Osteoblast (primary cell): ENCODE results near the gene MCF2L. TPM values are rescaled to one million over a fixed set of nuclear protein-coding genes. Genes with fewer than 3 reads are reported as not detected.
A peak's percentile ranks its signal among the peaks of the same experiment; 100 is the strongest.

Source experiments
- DNase-seq: peaks from one replicate; pipeline ENCODE4 v3.0.0; 2011; ENCODE audit warnings: low spot score, mixed read lengths; ENCODE audit not compliant: insufficient read length; ENCODE audit errors: missing footprints
- H2AFZ ChIP-seq: 2 replicates; pipeline ENCODE4 v1.6.0; 2011; ENCODE audit warnings: mild to moderate bottlenecking, low read length
- H3K27ac ChIP-seq: 2 replicates; pipeline ENCODE4 v1.5.1; 2011; ENCODE audit warnings: mild to moderate bottlenecking, low read depth, low read length, moderate library complexity
- H3K27me3 ChIP-seq: 2 replicates; pipeline ENCODE4 v1.6.0; 2012; ENCODE audit warnings: mild to moderate bottlenecking, control low read depth, inconsistent platforms, low read length, moderate library complexity; ENCODE audit not compliant: insufficient read depth
- H3K36me3 ChIP-seq: 2 replicates; pipeline ENCODE4 v1.5.1; 2011; ENCODE audit warnings: mild to moderate bottlenecking, low read length, control low read depth, moderate library complexity; ENCODE audit not compliant: insufficient read depth
- H3K4me1 ChIP-seq: 2 replicates; pipeline ENCODE4 v1.5.1; 2011; ENCODE audit warnings: mild to moderate bottlenecking, low read length, control low read depth, moderate library complexity; ENCODE audit not compliant: insufficient read depth
- H3K4me2 ChIP-seq: 2 replicates; pipeline ENCODE4 v1.6.0; 2011; ENCODE audit warnings: mild to moderate bottlenecking, low read length; ENCODE audit not compliant: insufficient read depth
- H3K4me3 ChIP-seq: fragments of 200-600 bp; sonication (generic); 3 replicates; pipeline ENCODE4 v1.5.1; 2012; ENCODE audit warnings: mild to moderate bottlenecking, low read length, inconsistent platforms; ENCODE audit not compliant: insufficient read depth
- H3K79me2 ChIP-seq: 2 replicates; pipeline ENCODE4 v1.6.0; 2012; ENCODE audit warnings: mild to moderate bottlenecking, low read length, control low read depth, inconsistent platforms; ENCODE audit not compliant: insufficient read depth
- H3K9me3 ChIP-seq: 2 replicates; pipeline ENCODE4 v1.5.1; 2011; ENCODE audit warnings: low read depth, low read length, control low read depth
- H4K20me1 ChIP-seq: 2 replicates; pipeline ENCODE4 v1.6.0; 2012; ENCODE audit warnings: mild to moderate bottlenecking, low read length, control low read depth; ENCODE audit not compliant: insufficient read depth
- total RNA-seq: library from RNA; depleted of rRNA; stranded (reverse); fragments of >200 nt; gene quantifications from 2 replicates; pipeline ENCODE4 v1.2.3, GENCODE V29; 2012
- TF ChIP-seq, protein P1 (sequence below): IDR thresholded peaks from 2 replicates; pipeline ENCODE4 v1.5.1; 2011; ENCODE audit warnings: mild to moderate bottlenecking, low read depth, low read length, moderate library complexity; ENCODE audit errors: extremely low read depth

The MCF2L gene
- total RNA-seq, 1 donor: 6.5 TPM

DNA sequence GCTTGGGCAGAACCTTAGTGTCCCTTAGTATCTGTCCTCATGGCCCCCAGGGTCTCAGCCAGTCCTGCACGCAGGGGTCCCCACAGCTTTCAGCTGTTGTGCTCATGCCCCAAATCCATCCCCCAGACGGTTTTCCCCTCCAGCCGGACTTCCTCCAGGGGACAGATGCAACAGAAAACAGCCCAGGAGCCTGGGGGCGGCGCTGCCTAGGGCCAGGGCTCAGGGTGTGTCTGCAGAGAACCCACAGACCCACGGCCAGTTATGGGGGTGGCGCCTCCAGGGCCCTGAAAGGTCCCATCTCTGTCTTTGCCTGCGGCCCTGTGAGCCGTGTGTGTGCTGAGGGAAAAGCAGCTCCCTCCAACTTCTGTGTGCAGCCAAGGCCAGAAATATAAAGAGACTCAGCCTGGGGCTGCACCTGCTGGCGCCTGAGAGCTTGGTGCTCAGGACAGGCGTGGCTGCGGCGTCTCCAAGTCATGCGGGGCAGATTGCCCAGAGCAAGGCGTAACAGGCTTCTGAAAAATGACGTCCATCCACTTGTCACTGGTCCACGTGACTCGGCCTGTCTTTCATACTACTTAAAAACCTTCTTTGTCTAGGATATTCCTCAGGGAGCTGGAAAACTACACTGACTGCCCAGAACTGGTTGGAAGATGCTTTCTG is 114.5 kb downstream of the MCF2L start:
- H3K4me3 ChIP-seq: no peak overlapping the region
- H3K27me3 ChIP-seq: no peaks in the 10 kb centered on the region
- H3K79me2 ChIP-seq: no peaks in the 10 kb centered on the region
- DNase-seq: peak; percentile 93
- H3K4me1 ChIP-seq: no peaks in the 10 kb centered on the region
- TF ChIP-seq, protein P1, sequence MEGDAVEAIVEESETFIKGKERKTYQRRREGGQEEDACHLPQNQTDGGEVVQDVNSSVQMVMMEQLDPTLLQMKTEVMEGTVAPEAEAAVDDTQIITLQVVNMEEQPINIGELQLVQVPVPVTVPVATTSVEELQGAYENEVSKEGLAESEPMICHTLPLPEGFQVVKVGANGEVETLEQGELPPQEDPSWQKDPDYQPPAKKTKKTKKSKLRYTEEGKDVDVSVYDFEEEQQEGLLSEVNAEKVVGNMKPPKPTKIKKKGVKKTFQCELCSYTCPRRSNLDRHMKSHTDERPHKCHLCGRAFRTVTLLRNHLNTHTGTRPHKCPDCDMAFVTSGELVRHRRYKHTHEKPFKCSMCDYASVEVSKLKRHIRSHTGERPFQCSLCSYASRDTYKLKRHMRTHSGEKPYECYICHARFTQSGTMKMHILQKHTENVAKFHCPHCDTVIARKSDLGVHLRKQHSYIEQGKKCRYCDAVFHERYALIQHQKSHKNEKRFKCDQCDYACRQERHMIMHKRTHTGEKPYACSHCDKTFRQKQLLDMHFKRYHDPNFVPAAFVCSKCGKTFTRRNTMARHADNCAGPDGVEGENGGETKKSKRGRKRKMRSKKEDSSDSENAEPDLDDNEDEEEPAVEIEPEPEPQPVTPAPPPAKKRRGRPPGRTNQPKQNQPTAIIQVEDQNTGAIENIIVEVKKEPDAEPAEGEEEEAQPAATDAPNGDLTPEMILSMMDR: no peak
- H3K36me3 ChIP-seq: no peaks in the 10 kb centered on the region
- H3K9me3 ChIP-seq: no peaks in the 10 kb centered on the region
- no peak overlapping the region for H2AFZ ChIP-seq
- H3K27ac ChIP-seq: no peak overlapping the region
- H3K4me2 ChIP-seq: no peak overlapping the region
- H4K20me1 ChIP-seq: no peaks in the 10 kb centered on the region

DNA sequence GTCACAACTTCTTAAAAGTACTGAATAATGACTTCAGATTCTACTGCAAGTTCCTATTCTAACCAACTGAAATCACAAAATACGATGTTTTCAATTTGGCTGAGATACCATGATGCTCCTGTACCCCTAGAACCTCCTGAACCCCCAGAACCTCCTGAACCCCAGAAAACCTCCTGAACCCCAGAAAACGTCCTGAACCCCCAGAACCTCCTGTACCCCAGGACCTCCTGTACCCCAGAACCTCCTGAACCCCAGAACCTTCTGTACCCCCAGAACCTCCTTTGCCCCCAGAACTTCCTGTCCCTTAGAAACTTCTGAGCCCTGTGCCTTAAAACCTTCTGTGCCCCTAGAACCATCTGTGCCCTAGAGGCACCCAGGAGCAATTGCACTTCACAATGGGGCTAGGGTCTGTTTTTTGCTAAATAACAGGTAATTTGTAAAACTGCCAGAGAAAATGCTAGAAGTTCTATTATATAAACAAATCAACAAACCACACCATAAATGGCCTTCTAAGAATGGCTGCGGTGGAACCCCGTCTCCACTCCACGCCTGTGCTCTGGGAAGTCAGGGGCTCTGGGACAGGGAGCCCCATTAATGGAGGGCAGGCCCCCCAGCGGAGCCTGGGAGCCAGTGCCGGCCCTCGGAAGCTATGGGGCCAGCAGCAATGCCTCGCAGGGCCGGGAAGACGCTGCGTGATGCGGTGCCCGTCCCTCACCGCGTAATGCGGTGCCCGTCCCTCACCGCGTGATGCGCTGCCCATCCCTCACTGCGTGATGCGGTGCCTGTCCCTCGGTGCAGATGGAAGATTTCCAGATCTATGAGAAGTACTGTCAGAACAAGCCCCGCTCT is 115.3 kb downstream of the MCF2L start:
- TF ChIP-seq, protein P1: no peak
- no peak for DNase-seq
- Histone ChIP-seq H3K27ac (no peak overlapping the region), H3K27me3 (no peaks in the 10 kb centered on the region), H4K20me1 (no peaks in the 10 kb centered on the region), H3K4me2 (no peak overlapping the region), H3K4me1 (no peaks in the 10 kb centered on the region), H3K79me2 (no peaks in the 10 kb centered on the region), H2AFZ (no peak overlapping the region), H3K9me3 (no peaks in the 10 kb centered on the region), H3K36me3 (no peaks in the 10 kb centered on the region), H3K4me3 (no peak overlapping the region)

DNA sequence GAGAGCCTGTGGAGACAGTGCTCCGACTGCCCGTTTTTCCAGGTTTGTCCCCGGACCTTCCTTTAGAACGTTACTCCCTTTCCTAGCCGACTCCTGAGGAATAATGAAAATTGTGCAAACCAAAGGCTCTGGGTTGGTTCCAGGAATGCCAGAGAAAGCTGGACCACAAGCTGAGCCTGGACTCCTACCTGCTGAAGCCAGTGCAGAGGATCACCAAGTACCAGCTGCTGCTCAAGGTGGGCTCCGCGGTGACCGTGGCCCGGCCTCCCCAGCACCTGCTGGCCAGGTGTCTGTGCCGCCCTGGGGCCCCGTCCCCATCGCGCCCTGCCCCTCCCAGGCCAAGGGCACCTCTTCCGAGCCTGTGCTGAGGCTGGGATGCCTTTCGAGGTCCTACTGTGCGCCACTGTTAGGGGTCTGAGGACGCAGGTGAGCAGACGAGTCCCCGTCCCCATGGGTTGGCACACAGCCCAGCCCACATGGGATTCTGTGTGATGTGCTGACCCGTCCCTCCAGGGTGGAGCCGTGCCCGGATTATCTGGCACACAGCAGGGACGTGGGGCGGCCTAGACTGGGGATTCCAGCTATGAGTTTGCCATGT is 116.0 kb downstream of the MCF2L start:
- TF ChIP-seq, protein P1: no peak
- Histone ChIP-seq H2AFZ (no peak overlapping the region), H3K4me3 (no peak overlapping the region), H3K4me1 (no peaks in the 10 kb centered on the region), H3K27me3 (no peaks in the 10 kb centered on the region), H3K4me2 (no peak overlapping the region), H3K36me3 (no peaks in the 10 kb centered on the region), H3K79me2 (no peaks in the 10 kb centered on the region), H3K27ac (no peak overlapping the region), H4K20me1 (no peaks in the 10 kb centered on the region), H3K9me3 (no peaks in the 10 kb centered on the region)
- no peak for DNase-seq
